AG04449 (cell line): ENCODE results near the gene SYT1.
"Not testable (repeated sequence)": the region's sequence is repeated elsewhere in the genome, so short reads cannot be mapped to it uniquely, and the experiment has no call there.

Source experiments
- CTCF ChIA-PET: fragments of 350-600 bp; formaldehyde crosslinking; extraction: SDS; loops from one replicate; lab custom pipeline; 2021; ENCODE audit warnings: antibody characterized with exemption; lab: Yijun Ruan, JAX
- POLR2A ChIA-PET: fragments of 400-600, 350-600 bp; formaldehyde crosslinking; extraction: SDS; loops from one replicate; lab custom pipeline; 2020; ENCODE audit warnings: antibody characterized with exemption, inconsistent platforms; lab: Yijun Ruan, JAX
- DNase-seq: peaks from one replicate; pipeline ENCODE4 v3.0.0-alpha.2; 2010; ENCODE audit warnings: low read depth, low spot score
- H3K4me3 ChIP-seq: 2 replicates; pipeline ENCODE4 v1.5.1; 2011; ENCODE audit warnings: low read depth, mild to moderate bottlenecking, control low read depth, low read length
- TF ChIP-seq, protein P1 (sequence below): IDR thresholded peaks from one replicate; pipeline ENCODE4 v1.5.1; 2011; ENCODE audit warnings: mild to moderate bottlenecking, moderate library complexity, low read length, control low read depth, inconsistent platforms; ENCODE audit not compliant: insufficient read depth; ENCODE audit errors: missing control alignments

The SYT1 gene

GRCh38 chr12:79021021-79021420, 156.4 kb downstream of the SYT1 start:
- no peak overlapping the region for H3K4me3 ChIP-seq
- DNase-seq, result no peak
- ChIA-PET CTCF (no interaction called here), POLR2A (no interaction called here)
- TF ChIP-seq, protein P1, sequence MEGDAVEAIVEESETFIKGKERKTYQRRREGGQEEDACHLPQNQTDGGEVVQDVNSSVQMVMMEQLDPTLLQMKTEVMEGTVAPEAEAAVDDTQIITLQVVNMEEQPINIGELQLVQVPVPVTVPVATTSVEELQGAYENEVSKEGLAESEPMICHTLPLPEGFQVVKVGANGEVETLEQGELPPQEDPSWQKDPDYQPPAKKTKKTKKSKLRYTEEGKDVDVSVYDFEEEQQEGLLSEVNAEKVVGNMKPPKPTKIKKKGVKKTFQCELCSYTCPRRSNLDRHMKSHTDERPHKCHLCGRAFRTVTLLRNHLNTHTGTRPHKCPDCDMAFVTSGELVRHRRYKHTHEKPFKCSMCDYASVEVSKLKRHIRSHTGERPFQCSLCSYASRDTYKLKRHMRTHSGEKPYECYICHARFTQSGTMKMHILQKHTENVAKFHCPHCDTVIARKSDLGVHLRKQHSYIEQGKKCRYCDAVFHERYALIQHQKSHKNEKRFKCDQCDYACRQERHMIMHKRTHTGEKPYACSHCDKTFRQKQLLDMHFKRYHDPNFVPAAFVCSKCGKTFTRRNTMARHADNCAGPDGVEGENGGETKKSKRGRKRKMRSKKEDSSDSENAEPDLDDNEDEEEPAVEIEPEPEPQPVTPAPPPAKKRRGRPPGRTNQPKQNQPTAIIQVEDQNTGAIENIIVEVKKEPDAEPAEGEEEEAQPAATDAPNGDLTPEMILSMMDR, result no peak

DNA sequence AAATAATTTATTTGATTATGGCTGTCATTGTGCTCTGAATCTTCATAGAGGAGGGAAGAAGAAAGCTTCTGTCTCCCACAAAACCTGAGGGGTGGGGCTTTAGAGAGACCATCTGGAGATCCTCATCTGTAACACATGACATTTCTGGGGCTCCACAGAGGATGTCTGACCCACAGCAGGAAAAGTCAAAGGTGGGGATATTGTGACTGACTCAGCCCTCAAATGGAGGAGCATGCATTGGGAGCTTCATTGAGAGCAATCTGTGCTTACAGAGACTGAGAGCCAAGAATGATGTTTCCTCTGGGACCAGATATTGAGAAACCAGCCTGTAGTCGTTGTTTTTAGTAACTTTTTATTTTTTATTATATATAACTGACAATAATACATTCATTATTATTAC, 158.7 kb downstream of the SYT1 start:
- POLR2A ChIA-PET, result no interaction called here
- CTCF ChIA-PET, result no interaction called here
- H3K4me3 ChIP-seq, result no peak overlapping the region
- no peak for DNase-seq
- TF ChIP-seq, protein P1, result no peak

DNA sequence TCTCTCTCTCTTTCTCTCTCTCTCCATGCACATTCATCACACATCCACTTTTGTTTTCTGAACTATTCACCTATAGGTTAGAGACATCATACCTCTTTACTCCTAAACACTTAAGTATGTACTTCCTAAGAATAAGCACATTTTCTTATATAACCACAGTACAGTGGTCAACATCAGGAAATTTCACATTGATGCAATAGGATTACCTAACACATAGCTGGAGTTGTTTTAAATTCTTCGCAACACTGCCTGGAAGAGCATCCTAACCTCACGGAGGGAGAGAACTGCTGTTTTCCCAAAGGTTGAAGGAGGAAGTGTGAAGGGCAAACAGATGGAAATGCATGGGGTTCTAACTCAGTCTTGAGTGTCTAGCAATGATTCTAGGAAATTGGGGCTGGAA, 159.2 kb downstream of the SYT1 start:
- no peak overlapping the region for H3K4me3 ChIP-seq
- POLR2A ChIA-PET, result no interaction called here
- TF ChIP-seq, protein P1, result no peak
- CTCF ChIA-PET, result no interaction called here
- DNase-seq, result no peak

- TF ChIP-seq, protein P1, result no peak
- no peak overlapping the region for H3K4me3 ChIP-seq
- ChIA-PET CTCF (no interaction called here), POLR2A (no interaction called here)
- DNase-seq, result no peak
Measured at GRCh38 chr12:79033788-79034187, 169.2 kb downstream of the SYT1 start.

GRCh38 chr12:79044748-79045147, 180.2 kb downstream of the SYT1 start:
- CTCF ChIA-PET, POLR2A ChIA-PET: not testable (repeated sequence)

DNA sequence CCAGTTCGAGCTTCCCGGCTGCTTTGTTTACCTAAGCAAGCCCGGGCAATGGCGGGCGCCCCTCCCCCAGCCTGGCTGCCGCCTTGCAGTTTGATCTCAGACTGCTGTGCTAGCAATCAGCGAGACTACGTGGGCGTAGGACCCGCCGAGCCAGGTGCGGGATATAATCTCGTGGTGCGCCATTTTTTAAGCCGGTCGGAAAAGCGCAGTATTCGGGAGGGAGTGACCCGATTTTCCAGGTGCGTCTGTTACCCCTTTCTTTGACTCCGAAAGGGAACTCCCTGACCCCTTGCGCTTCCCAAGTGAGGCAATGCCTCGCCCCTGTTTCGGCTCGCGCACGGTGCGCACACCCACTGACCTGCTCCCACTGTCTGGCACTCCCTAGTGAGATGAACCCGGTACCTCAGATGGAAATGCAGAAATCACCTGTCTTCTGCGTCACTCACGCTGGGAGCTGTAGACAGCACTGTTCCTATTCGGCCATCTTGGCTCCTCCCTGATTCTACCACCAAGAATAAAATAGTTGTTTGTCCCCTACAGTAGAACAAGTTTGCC, 180.7 kb downstream of the SYT1 start:
- POLR2A ChIA-PET, DNase-seq, CTCF ChIA-PET, H3K4me3 ChIP-seq: not testable (repeated sequence)

More at GRCh38 chr12:79044748-79045147, 180.2 kb downstream of the SYT1 start:
- DNase-seq, H3K4me3 ChIP-seq: not testable (repeated sequence)

DNA sequence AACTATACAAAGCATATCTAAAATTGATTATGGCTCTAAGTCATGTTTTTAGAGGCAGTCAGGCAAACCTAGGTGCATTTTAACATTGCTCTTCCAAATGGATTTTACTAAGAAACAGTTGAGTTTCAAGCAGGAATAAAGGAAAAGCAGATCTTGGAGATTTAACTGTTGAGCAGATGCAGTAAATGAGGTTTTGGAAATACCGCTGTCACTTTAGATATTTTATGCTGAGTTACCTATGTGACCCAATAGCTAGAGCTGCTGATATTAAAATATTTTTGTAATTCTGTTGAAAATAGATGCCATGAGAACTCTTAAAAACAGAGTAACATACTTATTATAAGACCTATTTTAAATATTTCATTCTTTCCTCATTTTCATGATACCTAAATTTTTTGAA, 181.4 kb downstream of the SYT1 start:
- CTCF ChIA-PET, result no interaction called here
- H3K4me3 ChIP-seq, result no peak overlapping the region
- POLR2A ChIA-PET, result no interaction called here
- DNase-seq, result no peak
- TF ChIP-seq, protein P1, result no peak
